ENCODE data around the gene SMIM5. TPM values are rescaled to one million over a fixed set of nuclear protein-coding genes. Genes with fewer than 3 reads are reported as not detected.

Gene SMIM5
- polyA plus RNA-seq, 1 donor from 2014 or later, result 0.59 TPM

GRCh38 chr17:75614556-75615270 lies 18.5 kb upstream of the SMIM5 start:
- no peaks in the 10 kb centered on the region for H3K27me3 ChIP-seq (ENCODE audit: insufficient read depth, low read depth, low read length)
- no peaks in the 10 kb centered on the region for H3K79me2 ChIP-seq (replicated peaks; ENCODE audit: insufficient read depth, low read length)
- H3K4me2 ChIP-seq (ENCODE audit: low read length), result no peak overlapping the region
- H3K4me3 ChIP-seq (ENCODE audit: low read length), result no peak overlapping the region
- H4K20me1 ChIP-seq (ENCODE audit: insufficient read depth), result no peaks in the 10 kb centered on the region
- no peaks in the 10 kb centered on the region for H3K9me2 ChIP-seq (ENCODE audit: insufficient read depth, low read length)
- H3F3A ChIP-seq (ENCODE audit: insufficient read depth, low read length, poor library complexity, severe bottlenecking), result no peaks in the 10 kb centered on the region
- H3K9ac ChIP-seq (ENCODE audit: low read length), result no peak overlapping the region
- H3K36me3 ChIP-seq (ENCODE audit: insufficient read depth, low read length), result no peaks in the 10 kb centered on the region
- no peak overlapping the region for H2AFZ ChIP-seq (ENCODE audit: low read depth, low read length)
- H3K9me3 ChIP-seq (ENCODE audit: low read length), result no peaks in the 10 kb centered on the region
- no peak overlapping the region for H3K27ac ChIP-seq (ENCODE audit: low read length)
- TF ChIP-seq MXI1 (conservative IDR thresholded peaks at IDR 0.05; ENCODE audit: poor library complexity, severe bottlenecking) (no peak), CTCF (IDR thresholded peaks at IDR 0.05; ENCODE audit: poor library complexity, severe bottlenecking) (no peak), POLR2AphosphoS5 (IDR thresholded peaks at IDR 0.05) (no peak), EP300 (conservative IDR thresholded peaks at IDR 0.05; ENCODE audit: poor library complexity, severe bottlenecking) (no peak), REST (IDR thresholded peaks at IDR 0.05; ENCODE audit: borderline replicate concordance) (no peak), EZH2 (IDR thresholded peaks at IDR 0.05; ENCODE audit: borderline replicate concordance, insufficient read depth, low read length, poor library complexity, severe bottlenecking) (no peak), RAD21 (conservative IDR thresholded peaks at IDR 0.05) (no peak), TAF1 (IDR thresholded peaks at IDR 0.05; ENCODE audit: low read depth) (no peak), SMC3 (conservative IDR thresholded peaks at IDR 0.05; ENCODE audit: poor library complexity) (no peak)

- Histone ChIP-seq H3K9me2 (ENCODE audit: insufficient read depth, low read length) (no peaks in the 10 kb centered on the region), H3K9ac (ENCODE audit: low read length) (no peak overlapping the region), H3F3A (ENCODE audit: insufficient read depth, low read length, poor library complexity, severe bottlenecking) (no peaks in the 10 kb centered on the region), H3K27me3 (ENCODE audit: insufficient read depth, low read depth, low read length) (no peaks in the 10 kb centered on the region), H4K20me1 (ENCODE audit: insufficient read depth) (no peaks in the 10 kb centered on the region), H3K4me2 (ENCODE audit: low read length) (no peak overlapping the region), H3K27ac (ENCODE audit: low read length) (no peak overlapping the region), H3K4me3 (ENCODE audit: low read length) (no peak overlapping the region), H3K9me3 (ENCODE audit: low read length) (no peaks in the 10 kb centered on the region), H2AFZ (ENCODE audit: low read depth, low read length) (no peak overlapping the region), H3K36me3 (ENCODE audit: insufficient read depth, low read length) (no peaks in the 10 kb centered on the region), H3K79me2 (replicated peaks; ENCODE audit: insufficient read depth, low read length) (no peaks in the 10 kb centered on the region)
- TF ChIP-seq MXI1 (conservative IDR thresholded peaks at IDR 0.05; ENCODE audit: poor library complexity, severe bottlenecking), result no peak
- TF ChIP-seq POLR2AphosphoS5 (IDR thresholded peaks at IDR 0.05), result no peak
- no peak for TF ChIP-seq RAD21 (conservative IDR thresholded peaks at IDR 0.05)
- TF ChIP-seq REST (IDR thresholded peaks at IDR 0.05; ENCODE audit: borderline replicate concordance), result no peak
- no peak for TF ChIP-seq TAF1 (IDR thresholded peaks at IDR 0.05; ENCODE audit: low read depth)
- no peak for TF ChIP-seq EZH2 (IDR thresholded peaks at IDR 0.05; ENCODE audit: borderline replicate concordance, insufficient read depth, low read length, poor library complexity, severe bottlenecking)
- no peak for TF ChIP-seq EP300 (conservative IDR thresholded peaks at IDR 0.05; ENCODE audit: poor library complexity, severe bottlenecking)
- TF ChIP-seq CTCF (IDR thresholded peaks at IDR 0.05; ENCODE audit: poor library complexity, severe bottlenecking), result no peak
- no peak for TF ChIP-seq SMC3 (conservative IDR thresholded peaks at IDR 0.05; ENCODE audit: poor library complexity)
Measured at GRCh38 chr17:75615301-75615700, 17.9 kb upstream of the SMIM5 start.
